Ectodermal cell (in vitro differentiated cells): ENCODE results near the gene AMN1.

ENCODE experiments used
- H3K27ac ChIP-seq: 2 replicates; pipeline ENCODE4 v1.7.0; 2013; ENCODE audit warnings: mild to moderate bottlenecking, low read depth, low read length; ENCODE audit not compliant: insufficient read depth, poor library complexity, severe bottlenecking
- H3K27me3 ChIP-seq: 2 replicates; pipeline ENCODE4 v1.7.0; 2013; ENCODE audit warnings: mild to moderate bottlenecking, low read length; ENCODE audit not compliant: insufficient read depth, control insufficient read depth, poor library complexity, severe bottlenecking
- H3K36me3 ChIP-seq: one replicate; pipeline ENCODE4 v1.7.0; 2013; ENCODE audit warnings: low read length; ENCODE audit not compliant: control insufficient read depth, insufficient read depth
- H3K4me1 ChIP-seq: one replicate; pipeline ENCODE4 v1.7.0; 2013; ENCODE audit warnings: low read length; ENCODE audit not compliant: control insufficient read depth, insufficient read depth
- H3K4me3 ChIP-seq: 2 replicates; pipeline ENCODE4 v1.7.0; 2013; ENCODE audit warnings: low read depth, low read length, control low read depth; ENCODE audit not compliant: insufficient read depth
- H3K9me3 ChIP-seq: 2 replicates; pipeline ENCODE4 v1.7.0; 2013; ENCODE audit warnings: mild to moderate bottlenecking, low read length, moderate library complexity; ENCODE audit not compliant: control insufficient read depth
- WGBS, 2 experiments: methylation state at CpG; one replicate each; pipeline ENCODE4 v1.1.7; 2013; ENCODE audit warnings: missing lambda C conversion rate in 2 of 2; 5-methylcytosine and 5-hydroxymethylcytosine counted together

The AMN1 gene

DNA sequence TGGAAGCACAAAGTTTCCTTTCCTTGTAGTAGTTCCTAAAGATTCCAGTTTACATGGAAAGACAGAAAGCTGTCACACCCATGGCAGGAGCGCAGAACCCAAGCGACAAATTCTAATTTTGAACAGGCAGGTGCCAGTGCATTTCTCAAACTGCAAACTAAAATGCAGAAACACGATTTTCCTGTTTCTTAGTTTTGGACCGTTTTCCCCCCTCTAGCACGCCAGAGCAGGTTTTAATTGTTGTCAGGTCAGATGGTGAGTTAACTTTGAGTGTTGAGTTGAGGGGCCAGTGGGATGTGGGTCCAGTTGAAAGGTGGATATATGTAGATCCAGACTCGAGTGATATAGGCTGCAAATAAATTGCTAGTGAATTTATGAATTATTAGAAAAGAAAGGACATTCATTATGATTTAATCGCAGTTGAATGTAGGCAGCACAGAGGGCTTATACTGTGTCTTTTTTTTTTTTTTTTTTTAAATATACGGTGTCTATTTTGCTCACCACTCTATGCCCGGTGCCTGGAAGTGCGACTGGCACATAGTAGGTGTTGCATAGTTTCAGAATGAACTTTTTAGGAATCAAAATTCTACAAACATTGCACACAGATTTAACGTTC is 70.2 kb downstream of the AMN1 start:
- no peak overlapping the region for H3K27ac ChIP-seq

DNA sequence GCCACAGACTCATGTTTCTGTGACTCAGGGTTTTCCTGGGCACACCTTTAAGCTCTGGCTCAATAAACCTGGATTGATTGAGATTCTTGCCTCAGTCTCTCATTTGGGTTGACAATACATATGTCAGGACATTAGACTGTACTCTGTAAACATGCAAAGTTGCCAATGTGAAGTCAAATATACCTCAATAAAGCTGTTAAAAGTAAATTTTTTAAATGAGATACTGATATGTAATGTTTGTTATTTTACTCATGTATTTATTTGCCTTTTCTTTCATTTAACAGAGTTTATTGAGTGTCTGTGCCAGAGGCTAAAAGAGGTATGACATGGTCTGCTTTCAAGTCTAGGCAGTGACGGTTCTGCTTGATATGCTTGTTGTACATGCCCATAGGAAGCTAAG is 73.0 kb downstream of the AMN1 start:
- Histone ChIP-seq H3K27me3 (no peaks in the 10 kb centered on the region), H3K9me3 (no peaks in the 10 kb centered on the region), H3K27ac (no peak overlapping the region), H3K36me3 (no peaks in the 10 kb centered on the region), H3K4me1 (no peaks in the 10 kb centered on the region), H3K4me3 (no peak overlapping the region)
- WGBS, 2 experiments: 89 to 92% methylated on average over 1 of the region's 1 CpG

More for the DNA sequence above, 70.2 kb downstream of the AMN1 start:
- Histone ChIP-seq H3K4me1 (no peaks in the 10 kb centered on the region), H3K4me3 (peak overlapping the region; percentile 55), H3K36me3 (no peaks in the 10 kb centered on the region), H3K27me3 (no peaks in the 10 kb centered on the region), H3K9me3 (no peaks in the 10 kb centered on the region)
- WGBS, 2 experiments: 33 to 39% methylated on average over 9 to 11 of the region's 11 CpGs

DNA sequence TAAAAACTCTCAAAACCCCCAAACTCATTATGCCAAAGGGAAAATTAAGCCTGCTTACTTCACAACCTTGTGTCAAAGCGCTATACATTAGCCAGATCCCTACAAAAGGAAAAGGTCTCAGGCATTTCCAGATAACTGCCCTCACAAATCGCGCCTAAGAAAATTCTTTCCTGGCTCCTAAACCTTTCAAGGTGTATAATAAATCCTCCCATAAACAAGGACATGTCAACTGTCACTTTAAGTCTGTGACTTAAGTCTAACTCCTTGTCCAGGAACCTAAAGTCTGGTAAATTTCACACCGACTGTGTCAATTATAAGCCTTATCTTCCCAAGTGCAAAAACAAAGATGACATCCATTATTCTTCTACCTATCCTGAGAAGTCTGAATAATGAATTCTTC is 73.6 kb downstream of the AMN1 start:
- Histone ChIP-seq H3K4me3 (no peak overlapping the region), H3K27me3 (no peaks in the 10 kb centered on the region), H3K9me3 (no peaks in the 10 kb centered on the region), H3K36me3 (no peaks in the 10 kb centered on the region), H3K27ac (no peak overlapping the region), H3K4me1 (no peaks in the 10 kb centered on the region)
- WGBS, 2 experiments: 93 to 94% methylated on average over 4 of the region's 4 CpGs

DNA sequence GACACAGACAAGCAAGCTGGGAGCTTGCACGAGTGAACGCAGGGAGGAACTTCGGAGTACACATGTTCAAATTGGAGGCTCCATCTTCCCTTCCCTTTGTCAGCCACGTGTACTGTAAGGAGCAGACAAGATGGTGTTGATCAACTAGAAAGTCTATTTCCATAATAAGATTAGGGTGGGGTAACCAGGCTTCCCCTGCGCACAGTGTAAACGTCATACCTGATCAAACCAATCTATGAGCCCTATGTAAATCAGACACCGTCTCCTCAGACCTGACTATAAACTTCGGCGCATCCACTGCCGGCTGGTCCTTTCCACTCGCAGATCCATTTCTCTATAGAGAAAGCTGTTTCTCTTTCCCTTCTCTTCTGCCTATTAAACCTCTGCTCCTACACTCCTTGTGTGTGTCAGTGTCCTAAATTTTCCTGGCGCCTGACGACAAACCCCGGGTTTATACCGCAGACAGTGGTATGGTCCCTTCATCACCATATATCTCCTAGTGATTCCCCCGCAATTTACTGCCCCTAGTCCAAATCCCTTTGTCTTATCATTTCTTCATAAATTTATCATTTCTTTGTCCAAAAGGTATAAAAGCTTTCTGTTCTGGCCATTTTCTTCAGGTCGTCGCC is 76.8 kb downstream of the AMN1 start:
- WGBS, 2 experiments: 93 to 95% methylated on average over 18 of the region's 18 CpGs
- no peaks in the 10 kb centered on the region for H3K4me1 ChIP-seq
- H3K4me3 ChIP-seq: no peak overlapping the region
- H3K27ac ChIP-seq: no peak overlapping the region
- no peaks in the 10 kb centered on the region for H3K27me3 ChIP-seq
- no peaks in the 10 kb centered on the region for H3K9me3 ChIP-seq
- no peaks in the 10 kb centered on the region for H3K36me3 ChIP-seq

DNA sequence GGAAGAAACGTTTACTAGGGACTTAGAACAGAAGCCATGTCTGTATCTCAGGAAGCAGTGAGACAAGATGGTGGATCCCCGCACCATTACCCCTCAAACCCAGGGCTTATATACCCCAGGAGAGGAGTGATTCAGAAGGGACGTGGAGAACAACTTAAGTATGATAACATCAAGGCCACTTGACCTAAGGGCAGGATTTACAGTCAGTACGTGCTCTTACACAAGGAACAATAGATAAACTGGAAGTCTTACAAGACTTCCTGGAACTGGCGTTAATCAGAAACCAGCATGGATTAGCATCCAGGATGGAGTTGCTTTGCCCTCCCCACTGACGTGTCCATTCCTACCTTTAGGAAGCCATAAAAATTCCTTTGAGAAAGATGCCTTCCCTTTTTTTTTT is 77.9 kb downstream of the AMN1 start:
- no peaks in the 10 kb centered on the region for H3K27me3 ChIP-seq
- no peak overlapping the region for H3K27ac ChIP-seq
- H3K4me3 ChIP-seq: no peak overlapping the region
- H3K4me1 ChIP-seq: no peaks in the 10 kb centered on the region
- no peaks in the 10 kb centered on the region for H3K36me3 ChIP-seq
- H3K9me3 ChIP-seq: no peaks in the 10 kb centered on the region
- 89 to 90% methylated on average over 6 of the region's 6 CpGs for WGBS, 2 experiments

DNA sequence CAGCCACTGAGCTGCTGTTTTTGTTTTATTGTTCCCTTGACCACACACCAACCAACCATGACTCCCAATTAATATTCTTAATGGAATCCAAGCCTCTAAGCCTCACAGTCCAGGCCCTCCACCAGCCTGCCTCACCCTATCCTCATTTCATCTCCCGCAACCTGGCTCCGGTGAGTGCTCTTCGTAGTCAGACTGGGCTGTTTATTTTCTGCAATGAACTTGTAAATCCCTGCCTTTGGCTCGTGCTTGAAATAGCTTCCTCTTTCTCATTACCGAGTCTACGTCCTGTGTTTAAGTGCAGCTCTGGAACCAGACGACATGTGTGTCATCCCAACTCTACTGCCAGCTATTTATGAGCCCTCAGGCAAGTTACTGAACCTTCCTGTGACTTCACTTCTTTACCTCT is 81.7 kb downstream of the AMN1 start:
- H3K4me3 ChIP-seq: no peak overlapping the region
- no peak overlapping the region for H3K27ac ChIP-seq
- H3K4me1 ChIP-seq: no peaks in the 10 kb centered on the region
- H3K27me3 ChIP-seq: no peaks in the 10 kb centered on the region
- 90 to 92% methylated on average over 7 of the region's 7 CpGs for WGBS, 2 experiments
- H3K9me3 ChIP-seq: no peaks in the 10 kb centered on the region
- no peaks in the 10 kb centered on the region for H3K36me3 ChIP-seq

DNA sequence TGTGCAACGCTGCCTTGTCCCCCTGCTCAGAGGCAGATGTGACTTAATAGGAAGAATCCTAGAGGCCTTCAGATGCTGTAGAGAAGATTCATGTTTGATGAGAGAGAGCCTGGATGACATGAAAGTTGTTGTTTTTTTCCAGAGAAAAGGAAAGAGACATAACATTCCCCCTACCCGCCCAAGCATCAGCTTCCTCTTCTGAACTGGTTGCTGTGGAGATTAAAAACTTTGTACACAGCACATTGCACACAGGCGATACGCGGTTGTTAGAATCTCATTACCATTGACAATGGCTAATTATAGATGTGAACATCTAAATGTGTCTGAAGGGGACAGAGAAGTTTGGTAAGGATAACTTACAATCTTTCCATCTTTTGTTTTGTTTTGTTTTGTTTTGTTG is 82.9 kb downstream of the AMN1 start:
- Histone ChIP-seq H3K4me1 (no peaks in the 10 kb centered on the region), H3K9me3 (no peaks in the 10 kb centered on the region), H3K4me3 (no peak overlapping the region), H3K36me3 (no peaks in the 10 kb centered on the region), H3K27me3 (no peaks in the 10 kb centered on the region), H3K27ac (no peak overlapping the region)
- 94 to 95% methylated on average over 4 to 5 of the region's 5 CpGs for WGBS, 2 experiments

DNA sequence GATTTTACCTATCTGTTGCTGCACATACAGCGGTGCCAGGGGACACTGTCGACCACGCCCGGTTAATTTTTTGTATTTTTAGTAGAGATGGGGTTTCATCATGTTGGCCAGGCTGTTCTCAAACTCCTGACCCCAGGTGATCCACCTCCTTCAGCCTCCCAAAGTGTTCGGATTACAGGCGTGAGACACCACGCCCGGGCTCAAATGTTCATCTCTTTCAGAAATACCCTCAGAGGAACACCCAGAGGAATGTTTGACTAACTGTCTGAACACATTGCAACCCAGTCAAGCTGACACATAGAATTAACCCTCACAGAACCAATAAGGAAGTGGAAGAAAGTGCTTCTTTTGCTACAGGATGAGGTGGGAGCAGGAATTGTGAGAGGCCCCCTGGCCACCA is 84.3 kb downstream of the AMN1 start:
- no peaks in the 10 kb centered on the region for H3K36me3 ChIP-seq
- no peak overlapping the region for H3K4me3 ChIP-seq
- H3K9me3 ChIP-seq: no peaks in the 10 kb centered on the region
- no peaks in the 10 kb centered on the region for H3K27me3 ChIP-seq
- no peak overlapping the region for H3K27ac ChIP-seq
- no peaks in the 10 kb centered on the region for H3K4me1 ChIP-seq
- WGBS, 2 experiments: 87 to 88% methylated on average over 8 of the region's 8 CpGs

DNA sequence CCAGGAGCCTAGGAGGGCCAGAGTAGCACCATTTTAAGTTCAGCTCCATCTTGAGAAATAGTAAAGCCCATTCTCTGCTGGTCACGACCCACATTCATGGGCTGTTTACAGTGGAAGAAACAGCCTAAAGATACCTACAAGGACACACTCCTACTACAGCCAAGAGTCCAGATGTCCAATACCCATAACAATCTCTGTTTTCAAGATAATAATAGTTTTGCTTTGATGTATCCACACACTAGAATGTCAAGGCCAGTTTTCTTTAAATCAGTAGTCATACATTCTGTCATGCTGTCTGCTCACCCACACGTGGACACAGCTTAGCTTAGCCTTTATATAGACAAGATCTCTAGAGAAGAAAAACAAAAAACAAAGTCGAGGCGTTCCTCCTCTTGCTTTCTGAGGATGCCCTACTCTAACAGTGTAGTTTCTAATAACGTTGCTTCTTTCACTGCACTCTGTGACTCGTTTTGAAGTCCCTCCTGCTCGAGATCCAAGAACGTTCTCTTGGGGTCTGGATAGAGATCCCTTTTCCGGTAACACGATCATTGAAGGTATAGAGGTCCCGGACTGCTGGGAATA is 87.2 kb downstream of the AMN1 start:
- no peaks in the 10 kb centered on the region for H3K36me3 ChIP-seq
- no peak overlapping the region for H3K27ac ChIP-seq
- no peaks in the 10 kb centered on the region for H3K4me1 ChIP-seq
- H3K4me3 ChIP-seq: no peak overlapping the region
- WGBS, 2 experiments: 90 to 92% methylated on average over 11 of the region's 11 CpGs
- no peaks in the 10 kb centered on the region for H3K9me3 ChIP-seq
- no peaks in the 10 kb centered on the region for H3K27me3 ChIP-seq

DNA sequence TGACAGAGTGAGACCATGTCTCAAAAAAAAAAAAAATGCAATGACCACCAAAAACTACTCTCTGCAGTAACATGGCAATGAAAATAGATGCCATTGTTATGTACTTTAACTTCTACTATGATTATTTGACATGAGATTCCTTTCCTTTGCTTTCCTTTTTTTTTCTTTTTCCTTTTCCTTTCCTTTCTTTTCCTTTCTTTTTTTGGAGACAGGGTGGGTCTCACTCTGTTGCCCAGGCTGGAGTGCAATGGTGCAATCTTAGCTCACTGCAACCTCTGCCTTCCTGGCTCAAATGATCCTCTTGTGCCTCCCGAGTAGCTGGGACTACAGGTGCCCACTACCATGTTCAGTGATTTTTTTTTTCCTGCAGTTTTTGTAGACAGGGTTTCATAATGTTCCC is 94.2 kb downstream of the AMN1 start:
- no peaks in the 10 kb centered on the region for H3K36me3 ChIP-seq
- H3K9me3 ChIP-seq: no peaks in the 10 kb centered on the region
- WGBS, 2 experiments: 93 to 100% methylated on average over 1 of the region's 1 CpG
- no peak overlapping the region for H3K27ac ChIP-seq
- no peak overlapping the region for H3K4me3 ChIP-seq
- H3K4me1 ChIP-seq: peaks cover 4% of the 10 kb centered on the region
- no peaks in the 10 kb centered on the region for H3K27me3 ChIP-seq
